GM23338 (cell line): ENCODE data around the gene SPINK7. TPM values are rescaled to one million over a fixed set of nuclear protein-coding genes. Genes with fewer than 3 reads are reported as not detected.

ENCODE experiments used
- ATAC-seq: fragments of 200-7000 bp; cut with Tn5 transposase; 3 replicates; pipeline ENCODE4 v1.9.1; 2020
- DNase-seq: peaks from one replicate; pipeline ENCODE4 v3.0.0-alpha.2; 2015; ENCODE audit warnings: low spot score
- H2AFZ ChIP-seq: fragments of 200-600 bp; sonication (generic); 2 replicates; pipeline ENCODE4 v1.8.0; 2016; ENCODE audit warnings: antibody characterized with exemption, mild to moderate bottlenecking, moderate library complexity
- H3F3A ChIP-seq: fragments of 200-600 bp; sonication (generic); replicated peaks from 2 replicates; pipeline ENCODE4 v1.8.0; 2017; ENCODE audit warnings: antibody characterized with exemption, mixed run types, low read depth
- H3K27ac ChIP-seq: fragments of 200-600 bp; sonication (generic); 2 replicates; pipeline ENCODE4 v1.6.1; 2016; ENCODE audit warnings: low read depth
- H3K27me3 ChIP-seq: fragments of 200-600 bp; sonication (generic); 2 replicates; pipeline ENCODE4 v1.8.0; 2016; ENCODE audit warnings: mild to moderate bottlenecking, mixed run types, moderate library complexity; ENCODE audit not compliant: insufficient read depth
- H3K36me3 ChIP-seq: fragments of 200-600 bp; sonication (generic); 2 replicates; pipeline ENCODE4 v1.8.0; 2016; ENCODE audit warnings: mild to moderate bottlenecking; ENCODE audit not compliant: insufficient read depth
- H3K4me1 ChIP-seq: fragments of 200-600 bp; sonication (generic); 2 replicates; pipeline ENCODE4 v1.8.0; 2016; ENCODE audit warnings: mild to moderate bottlenecking, moderate library complexity; ENCODE audit not compliant: insufficient read depth
- H3K4me2 ChIP-seq: fragments of 200-600 bp; sonication (generic); 2 replicates; pipeline ENCODE4 v1.7.1; 2017; ENCODE audit warnings: mixed run types
- H3K4me3 ChIP-seq: fragments of 200-600 bp; sonication (generic); 2 replicates; pipeline ENCODE4 v1.6.1; 2016; ENCODE audit warnings: mixed run types
- H3K79me2 ChIP-seq: fragments of 200-600 bp; sonication (generic); replicated peaks from 2 replicates; pipeline ENCODE4 v1.8.0; 2017; ENCODE audit warnings: mild to moderate bottlenecking; ENCODE audit not compliant: insufficient read depth
- H3K9me2 ChIP-seq: fragments of 200-600 bp; sonication (generic); 2 replicates; pipeline ENCODE4 v1.8.0; 2017; ENCODE audit not compliant: insufficient read depth
- H4K20me1 ChIP-seq: fragments of 200-600 bp; sonication (generic); replicated peaks from 2 replicates; pipeline ENCODE4 v1.8.0; 2017; ENCODE audit warnings: mild to moderate bottlenecking; ENCODE audit not compliant: insufficient read depth
- H3K27ac Mint-ChIP-seq: 2 replicates; pipeline ENCODE4 v1.8.0; 2020; ENCODE audit warnings: inconsistent platforms, mild to moderate bottlenecking, moderate library complexity, mixed read lengths
- H3K27me3 Mint-ChIP-seq: 3 replicates; pipeline ENCODE4 v1.8.0; 2022; ENCODE audit warnings: low read depth, mild to moderate bottlenecking, moderate library complexity, mixed read lengths, inconsistent platforms; ENCODE audit not compliant: insufficient read depth, poor library complexity
- H3K36me3 Mint-ChIP-seq: 3 replicates; pipeline ENCODE4 v1.8.0; 2021; ENCODE audit warnings: low read depth, mild to moderate bottlenecking, inconsistent platforms, moderate library complexity, mixed read lengths
- H3K4me1 Mint-ChIP-seq: 3 replicates; pipeline ENCODE4 v1.8.0; 2020; ENCODE audit warnings: mild to moderate bottlenecking, inconsistent platforms, mixed read lengths
- H3K4me3 Mint-ChIP-seq: 3 replicates; pipeline ENCODE4 v1.8.0; 2021; ENCODE audit warnings: moderate library complexity, mild to moderate bottlenecking, inconsistent platforms, mixed read lengths
- H3K9me3 Mint-ChIP-seq: 3 replicates; pipeline ENCODE4 v1.8.0; 2020; ENCODE audit warnings: moderate library complexity, mild to moderate bottlenecking, inconsistent platforms, mixed read lengths
- CREB1 ChIP-seq: fragments of 250-450 bp; sonication (Bioruptor Pico); IDR thresholded peaks from 2 replicates; pipeline ENCODE4 v1.5.0; 2020; ENCODE audit warnings: low read depth, mild to moderate bottlenecking, moderate library complexity
- EZH2 ChIP-seq: fragments of 200-600 bp; sonication (generic); IDR thresholded peaks from one replicate; pipeline ENCODE4 v1.8.0; 2017; ENCODE audit warnings: antibody characterized with exemption, mild to moderate bottlenecking, low read depth; ENCODE audit not compliant: unreplicated experiment
- EZH2phosphoT487 ChIP-seq: fragments of 200-600 bp; sonication (generic); IDR thresholded peaks from one replicate; pipeline ENCODE4 v1.8.1; 2018; ENCODE audit warnings: antibody characterized with exemption; ENCODE audit not compliant: unreplicated experiment
- JUNB ChIP-seq: IDR thresholded peaks from one replicate; pipeline ENCODE4 v1.6.1; 2016; ENCODE audit warnings: antibody characterized with exemption; ENCODE audit not compliant: unreplicated experiment
- NANOG ChIP-seq: IDR thresholded peaks from 2 replicates; pipeline ENCODE4 v1.6.1; 2016; ENCODE audit warnings: antibody characterized with exemption, borderline replicate concordance
- POLR2AphosphoS5 ChIP-seq: IDR thresholded peaks from 2 replicates; pipeline ENCODE4 v1.6.1; 2016; ENCODE audit warnings: antibody characterized with exemption, low read depth
- REST ChIP-seq: IDR thresholded peaks from one replicate; pipeline ENCODE4 v1.6.1; 2018; ENCODE audit warnings: antibody characterized with exemption; ENCODE audit not compliant: unreplicated experiment
- STAT1 ChIP-seq: IDR thresholded peaks from one replicate; pipeline ENCODE4 v1.6.1; 2016; ENCODE audit warnings: antibody characterized with exemption; ENCODE audit not compliant: unreplicated experiment
- ZNF114 ChIP-seq: fragments of 250-450 bp; sonication (Bioruptor Pico); IDR thresholded peaks from 2 replicates; pipeline ENCODE4 v1.5.0; 2020; ENCODE audit warnings: mild to moderate bottlenecking, moderate library complexity
- ZNF331 ChIP-seq: fragments of 250-450 bp; sonication (Bioruptor Pico); IDR thresholded peaks from 2 replicates; pipeline ENCODE4 v1.5.0; 2020; ENCODE audit warnings: low read depth, mild to moderate bottlenecking, moderate library complexity
- polyA plus RNA-seq: library from polyadenylated mRNA; unstranded; fragments of >200 nt; fragmentation: Nextera tagmentation; extraction: Ambion mirVana; gene quantifications from 2 replicates; pipeline ENCODE4 v1.2.1, GENCODE V29; 2016
- total RNA-seq: library from RNA; depleted of rRNA; stranded (reverse); fragments of >200 nt; shearing (Covaris generic); gene quantifications from 2 replicates; pipeline ENCODE4 v1.2.3, GENCODE V29; 2014
- TF ChIP-seq, protein P1 (sequence below): fragments of 250-450 bp; sonication (Bioruptor Pico); IDR thresholded peaks from 2 replicates; pipeline ENCODE4 v1.5.0; 2020; ENCODE audit warnings: mild to moderate bottlenecking, moderate library complexity
- TF ChIP-seq, protein P2 (sequence below): IDR thresholded peaks from 2 replicates; pipeline ENCODE4 v1.6.1; 2016; ENCODE audit warnings: antibody characterized with exemption
- TF ChIP-seq, protein P3 (sequence below), 2 experiments: fragments of 200-600 bp in 1 of 2; sonication (generic) in 1 of 2; conservative IDR thresholded peaks; 2 replicates each; pipeline versions ENCODE4 v1.5.1 to v1.6.1; 2016 to 2017; ENCODE audit warnings: antibody characterized with exemption in 2 of 2, low read depth in 2 of 2, mild to moderate bottlenecking in 2 of 2, moderate library complexity in 1 of 2

The SPINK7 gene
- total and polyA plus RNA-seq, 2 experiments from 2014 or later: not detected

GRCh38 chr5:148311484-148311883 lies 739 bp upstream of the SPINK7 start:
- Histone ChIP-seq H2AFZ (no peak overlapping the region), H3K4me3 (no peak overlapping the region), H4K20me1 (no peaks in the 10 kb centered on the region; the same call in 1 of the 2 replicates), H3K9me2 (peaks cover 12% of the 10 kb centered on the region; the same call in 1 of the 2 replicates), H3K4me1 (no peaks in the 10 kb centered on the region), H3K4me2 (no peak overlapping the region), H3K79me2 (no peaks in the 10 kb centered on the region), H3F3A (no peaks in the 10 kb centered on the region), H3K36me3 (no peaks in the 10 kb centered on the region), H3K27me3 (no peaks in the 10 kb centered on the region), H3K27ac (no peak overlapping the region)
- Mint-ChIP-seq H3K36me3 (no peaks in the 10 kb centered on the region), H3K4me3 (no peak overlapping the region), H3K27me3 (peaks cover 2% of the 10 kb centered on the region), H3K27ac (no peak overlapping the region), H3K4me1 (no peaks in the 10 kb centered on the region; the same call in 1 of the 3 replicates), H3K9me3 (peaks cover 10% of the 10 kb centered on the region; the same call in 2 of the 3 replicates)
- TF ChIP-seq, protein P1, sequence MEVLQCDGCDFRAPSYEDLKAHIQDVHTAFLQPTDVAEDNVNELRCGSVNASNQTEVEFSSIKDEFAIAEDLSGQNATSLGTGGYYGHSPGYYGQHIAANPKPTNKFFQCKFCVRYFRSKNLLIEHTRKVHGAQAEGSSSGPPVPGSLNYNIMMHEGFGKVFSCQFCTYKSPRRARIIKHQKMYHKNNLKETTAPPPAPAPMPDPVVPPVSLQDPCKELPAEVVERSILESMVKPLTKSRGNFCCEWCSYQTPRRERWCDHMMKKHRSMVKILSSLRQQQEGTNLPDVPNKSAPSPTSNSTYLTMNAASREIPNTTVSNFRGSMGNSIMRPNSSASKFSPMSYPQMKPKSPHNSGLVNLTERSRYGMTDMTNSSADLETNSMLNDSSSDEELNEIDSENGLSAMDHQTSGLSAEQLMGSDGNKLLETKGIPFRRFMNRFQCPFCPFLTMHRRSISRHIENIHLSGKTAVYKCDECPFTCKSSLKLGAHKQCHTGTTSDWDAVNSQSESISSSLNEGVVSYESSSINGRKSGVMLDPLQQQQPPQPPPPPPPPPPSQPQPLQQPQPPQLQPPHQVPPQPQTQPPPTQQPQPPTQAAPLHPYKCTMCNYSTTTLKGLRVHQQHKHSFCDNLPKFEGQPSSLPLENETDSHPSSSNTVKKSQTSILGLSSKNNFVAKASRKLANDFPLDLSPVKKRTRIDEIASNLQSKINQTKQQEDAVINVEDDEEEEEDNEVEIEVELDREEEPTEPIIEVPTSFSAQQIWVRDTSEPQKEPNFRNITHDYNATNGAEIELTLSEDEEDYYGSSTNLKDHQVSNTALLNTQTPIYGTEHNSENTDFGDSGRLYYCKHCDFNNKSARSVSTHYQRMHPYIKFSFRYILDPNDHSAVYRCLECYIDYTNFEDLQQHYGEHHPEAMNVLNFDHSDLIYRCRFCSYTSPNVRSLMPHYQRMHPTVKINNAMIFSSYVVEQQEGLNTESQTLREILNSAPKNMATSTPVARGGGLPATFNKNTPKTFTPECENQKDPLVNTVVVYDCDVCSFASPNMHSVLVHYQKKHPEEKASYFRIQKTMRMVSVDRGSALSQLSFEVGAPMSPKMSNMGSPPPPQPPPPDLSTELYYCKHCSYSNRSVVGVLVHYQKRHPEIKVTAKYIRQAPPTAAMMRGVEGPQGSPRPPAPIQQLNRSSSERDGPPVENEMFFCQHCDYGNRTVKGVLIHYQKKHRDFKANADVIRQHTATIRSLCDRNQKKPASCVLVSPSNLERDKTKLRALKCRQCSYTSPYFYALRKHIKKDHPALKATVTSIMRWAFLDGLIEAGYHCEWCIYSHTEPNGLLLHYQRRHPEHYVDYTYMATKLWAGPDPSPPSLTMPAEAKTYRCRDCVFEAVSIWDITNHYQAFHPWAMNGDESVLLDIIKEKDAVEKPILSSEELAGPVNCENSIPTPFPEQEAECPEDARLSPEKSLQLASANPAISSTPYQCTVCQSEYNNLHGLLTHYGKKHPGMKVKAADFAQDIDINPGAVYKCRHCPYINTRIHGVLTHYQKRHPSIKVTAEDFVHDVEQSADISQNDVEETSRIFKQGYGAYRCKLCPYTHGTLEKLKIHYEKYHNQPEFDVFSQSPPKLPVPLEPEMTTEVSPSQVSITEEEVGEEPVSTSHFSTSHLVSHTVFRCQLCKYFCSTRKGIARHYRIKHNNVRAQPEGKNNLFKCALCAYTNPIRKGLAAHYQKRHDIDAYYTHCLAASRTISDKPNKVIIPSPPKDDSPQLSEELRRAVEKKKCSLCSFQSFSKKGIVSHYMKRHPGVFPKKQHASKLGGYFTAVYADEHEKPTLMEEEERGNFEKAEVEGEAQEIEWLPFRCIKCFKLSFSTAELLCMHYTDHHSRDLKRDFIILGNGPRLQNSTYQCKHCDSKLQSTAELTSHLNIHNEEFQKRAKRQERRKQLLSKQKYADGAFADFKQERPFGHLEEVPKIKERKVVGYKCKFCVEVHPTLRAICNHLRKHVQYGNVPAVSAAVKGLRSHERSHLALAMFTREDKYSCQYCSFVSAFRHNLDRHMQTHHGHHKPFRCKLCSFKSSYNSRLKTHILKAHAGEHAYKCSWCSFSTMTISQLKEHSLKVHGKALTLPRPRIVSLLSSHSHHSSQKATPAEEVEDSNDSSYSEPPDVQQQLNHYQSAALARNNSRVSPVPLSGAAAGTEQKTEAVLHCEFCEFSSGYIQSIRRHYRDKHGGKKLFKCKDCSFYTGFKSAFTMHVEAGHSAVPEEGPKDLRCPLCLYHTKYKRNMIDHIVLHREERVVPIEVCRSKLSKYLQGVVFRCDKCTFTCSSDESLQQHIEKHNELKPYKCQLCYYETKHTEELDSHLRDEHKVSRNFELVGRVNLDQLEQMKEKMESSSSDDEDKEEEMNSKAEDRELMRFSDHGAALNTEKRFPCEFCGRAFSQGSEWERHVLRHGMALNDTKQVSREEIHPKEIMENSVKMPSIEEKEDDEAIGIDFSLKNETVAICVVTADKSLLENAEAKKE: no peak
- TF ChIP-seq STAT1 (no peak), ZNF331 (no peak), REST (no peak), JUNB (no peak), EZH2phosphoT487 (no peak), ZNF114 (no peak), NANOG (no peak), POLR2AphosphoS5 (no peak), CREB1 (CRISPR knock-in tag) (no peak), EZH2 (no peak)
- TF ChIP-seq, protein P2, sequence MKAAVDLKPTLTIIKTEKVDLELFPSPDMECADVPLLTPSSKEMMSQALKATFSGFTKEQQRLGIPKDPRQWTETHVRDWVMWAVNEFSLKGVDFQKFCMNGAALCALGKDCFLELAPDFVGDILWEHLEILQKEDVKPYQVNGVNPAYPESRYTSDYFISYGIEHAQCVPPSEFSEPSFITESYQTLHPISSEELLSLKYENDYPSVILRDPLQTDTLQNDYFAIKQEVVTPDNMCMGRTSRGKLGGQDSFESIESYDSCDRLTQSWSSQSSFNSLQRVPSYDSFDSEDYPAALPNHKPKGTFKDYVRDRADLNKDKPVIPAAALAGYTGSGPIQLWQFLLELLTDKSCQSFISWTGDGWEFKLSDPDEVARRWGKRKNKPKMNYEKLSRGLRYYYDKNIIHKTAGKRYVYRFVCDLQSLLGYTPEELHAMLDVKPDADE: no peak
- TF ChIP-seq, protein P3, sequence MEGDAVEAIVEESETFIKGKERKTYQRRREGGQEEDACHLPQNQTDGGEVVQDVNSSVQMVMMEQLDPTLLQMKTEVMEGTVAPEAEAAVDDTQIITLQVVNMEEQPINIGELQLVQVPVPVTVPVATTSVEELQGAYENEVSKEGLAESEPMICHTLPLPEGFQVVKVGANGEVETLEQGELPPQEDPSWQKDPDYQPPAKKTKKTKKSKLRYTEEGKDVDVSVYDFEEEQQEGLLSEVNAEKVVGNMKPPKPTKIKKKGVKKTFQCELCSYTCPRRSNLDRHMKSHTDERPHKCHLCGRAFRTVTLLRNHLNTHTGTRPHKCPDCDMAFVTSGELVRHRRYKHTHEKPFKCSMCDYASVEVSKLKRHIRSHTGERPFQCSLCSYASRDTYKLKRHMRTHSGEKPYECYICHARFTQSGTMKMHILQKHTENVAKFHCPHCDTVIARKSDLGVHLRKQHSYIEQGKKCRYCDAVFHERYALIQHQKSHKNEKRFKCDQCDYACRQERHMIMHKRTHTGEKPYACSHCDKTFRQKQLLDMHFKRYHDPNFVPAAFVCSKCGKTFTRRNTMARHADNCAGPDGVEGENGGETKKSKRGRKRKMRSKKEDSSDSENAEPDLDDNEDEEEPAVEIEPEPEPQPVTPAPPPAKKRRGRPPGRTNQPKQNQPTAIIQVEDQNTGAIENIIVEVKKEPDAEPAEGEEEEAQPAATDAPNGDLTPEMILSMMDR (conservative IDR thresholded peaks at IDR 0.05; ENCODE audit: low read depth in 2 of 2): no peak
- ATAC-seq (no peak), DNase-seq (no peak)
